HT1080 (cell line): ENCODE measurements around the gene CCDC85C. TPM values are rescaled to one million over a fixed set of nuclear protein-coding genes. Genes with fewer than 3 reads are reported as not detected.
A peak's percentile ranks its signal among the peaks of the same experiment; 100 is the strongest.

Experiments
- DNase-seq: peaks from one replicate; pipeline ENCODE4 v3.0.0-alpha.2; 2015; ENCODE audit warnings: low read depth
- total RNA-seq: library from RNA; depleted of rRNA; stranded (reverse); fragments of >200 nt; shearing (Covaris generic); gene quantifications from 2 replicates; pipeline ENCODE4 v1.2.3, GENCODE V29; 2014

Gene CCDC85C
- total RNA-seq, 1 experiment from 2014 or later = 52.7 TPM

DNA sequence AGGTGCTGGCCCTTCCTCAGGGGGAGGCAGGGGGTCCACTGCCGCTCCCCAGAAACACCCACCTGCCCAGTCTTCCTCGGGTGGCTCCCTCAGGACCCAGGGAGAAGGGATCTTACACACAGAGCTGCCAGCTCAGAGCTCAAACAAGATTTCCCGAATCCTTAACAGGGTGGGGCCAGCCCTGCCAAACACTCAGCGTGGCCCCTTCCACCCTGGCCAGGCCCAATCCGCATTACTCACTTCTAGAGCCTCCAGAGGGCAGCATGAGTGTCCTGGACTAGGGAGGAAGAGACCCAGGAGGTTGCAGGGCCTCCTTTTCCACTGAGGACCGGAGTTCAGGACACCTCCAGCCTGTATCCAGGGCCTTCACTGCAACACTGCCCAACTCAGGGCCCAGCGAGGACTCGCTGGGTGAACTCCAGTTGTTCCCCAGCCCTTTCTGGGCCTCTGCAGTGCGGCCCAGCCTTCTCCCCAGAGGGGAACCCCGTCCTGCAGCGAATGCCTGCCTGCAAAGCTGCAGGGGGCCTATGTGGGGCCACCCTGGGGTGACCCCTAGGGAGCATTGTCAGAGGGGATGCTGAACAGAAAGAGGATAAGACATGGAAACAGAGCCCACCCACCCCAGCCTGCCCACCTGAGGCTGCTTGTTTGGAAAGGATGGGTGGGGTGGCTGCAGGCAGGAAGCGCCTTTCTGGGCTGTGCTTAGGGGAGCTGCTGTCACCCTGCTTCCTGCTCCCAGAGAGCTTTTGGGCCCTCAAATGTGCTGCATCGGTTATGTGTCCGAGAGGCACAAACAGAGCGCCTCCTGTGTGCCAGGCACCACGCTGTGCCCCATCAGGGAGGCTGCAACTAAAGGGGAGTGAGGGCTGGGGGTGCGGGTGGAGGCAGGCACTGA, 79.0 kb downstream of the CCDC85C start:
- peak; percentile 65 for DNase-seq

DNA sequence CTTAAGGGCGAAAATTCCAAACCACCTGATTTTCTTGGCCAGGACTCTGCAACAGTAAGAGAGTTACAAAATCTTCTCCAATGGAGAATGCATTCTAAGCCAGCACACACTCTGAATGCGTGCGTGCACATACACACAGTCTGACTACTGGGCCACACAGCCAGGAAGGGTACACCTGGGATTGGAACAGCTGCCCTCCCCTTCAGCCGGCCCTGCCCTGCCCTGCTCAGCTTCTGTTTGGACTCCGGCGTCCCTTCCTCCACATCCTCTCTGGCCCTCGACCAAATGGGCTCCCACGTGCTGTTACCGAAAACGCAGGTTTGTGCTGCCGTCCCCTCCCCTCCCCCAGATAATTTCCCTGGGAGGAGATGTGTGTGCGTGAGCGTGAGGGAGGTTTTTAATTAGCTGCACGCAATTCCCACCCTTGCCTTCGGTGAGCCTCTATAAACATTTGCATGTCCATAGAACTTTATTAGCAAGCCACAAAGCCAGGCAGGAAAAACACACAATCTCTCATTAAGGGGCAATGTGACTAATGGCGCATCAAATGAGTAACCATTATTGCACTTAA, 79.8 kb downstream of the CCDC85C start:
- no peak for DNase-seq

DNA sequence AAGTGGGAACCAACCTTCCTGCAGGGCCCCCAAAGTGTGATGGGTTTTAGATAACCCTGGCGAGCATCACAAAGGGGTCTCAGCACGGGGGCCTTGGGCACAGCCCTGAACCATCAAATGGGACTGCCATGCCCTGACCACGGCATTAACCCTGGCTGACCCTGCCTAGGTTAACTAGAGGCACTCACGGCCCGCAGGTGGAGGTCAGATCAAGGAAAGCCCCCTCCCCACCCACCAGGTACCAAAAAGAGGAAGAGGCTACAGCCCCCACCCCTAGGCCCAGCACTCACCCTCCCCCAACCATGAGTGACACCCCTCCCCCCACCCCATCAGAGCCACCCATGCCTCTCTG, 80.3 kb downstream of the CCDC85C start:
- no peak for DNase-seq

DNA sequence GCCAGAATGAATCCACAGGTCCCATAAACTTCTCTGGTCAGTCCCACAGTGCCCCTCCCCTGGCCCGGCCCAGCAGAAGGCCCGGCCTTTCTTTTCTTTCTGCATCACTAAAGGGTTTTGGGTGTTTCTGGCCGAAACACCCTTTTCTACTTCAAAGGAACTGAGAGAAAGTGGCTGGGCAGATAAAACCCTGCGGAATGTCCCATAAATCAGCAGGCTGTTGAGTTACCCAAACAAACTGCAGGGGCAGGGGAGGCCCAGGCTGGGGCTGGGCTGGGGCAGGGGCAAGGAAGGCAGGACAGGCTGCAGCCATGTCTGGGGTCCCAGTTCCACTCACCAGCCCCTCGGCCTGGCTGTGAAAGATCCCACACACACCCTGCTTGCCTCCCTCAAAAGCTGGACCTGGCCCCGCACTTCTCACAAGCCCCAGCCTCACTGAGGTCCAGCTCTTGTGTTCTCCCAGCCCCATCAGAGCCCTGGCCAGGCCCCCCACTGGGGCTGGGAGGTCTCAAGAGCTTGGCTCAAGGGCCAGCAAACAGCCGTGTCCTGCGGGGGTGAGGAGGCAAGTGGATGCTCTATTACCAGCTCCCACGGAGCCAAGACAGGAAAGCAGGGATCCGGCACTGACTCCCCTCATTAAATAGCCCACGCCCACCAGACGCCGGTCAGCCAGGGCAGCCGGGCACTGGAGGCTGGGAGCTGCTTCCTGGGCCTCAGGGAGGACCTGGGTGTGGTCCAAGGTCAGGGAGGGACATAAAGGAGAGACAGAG, 80.9 kb downstream of the CCDC85C start:
- no peak for DNase-seq

DNA sequence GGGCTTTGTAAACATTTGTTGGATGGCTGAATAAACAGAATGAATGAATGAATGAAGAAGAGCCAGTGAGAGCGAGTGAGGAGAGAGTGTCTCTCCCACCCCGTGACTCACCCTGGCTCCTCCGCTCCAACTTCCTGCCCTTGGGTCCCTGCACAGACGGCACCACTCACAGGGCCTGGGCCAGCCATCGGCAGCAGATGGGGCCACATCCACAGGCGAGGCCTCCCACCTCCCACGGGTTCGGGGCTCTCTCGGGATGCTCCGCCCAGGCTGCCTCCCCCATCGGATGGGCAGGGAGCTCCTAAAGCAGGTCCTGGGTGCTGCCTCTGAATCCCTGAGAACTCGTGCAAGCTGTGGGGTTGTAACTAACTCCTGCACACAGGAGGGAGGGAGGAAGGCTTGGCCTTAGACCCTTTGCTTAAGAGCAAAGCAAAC, 81.5 kb downstream of the CCDC85C start:
- DNase-seq = peak; percentile 81

DNA sequence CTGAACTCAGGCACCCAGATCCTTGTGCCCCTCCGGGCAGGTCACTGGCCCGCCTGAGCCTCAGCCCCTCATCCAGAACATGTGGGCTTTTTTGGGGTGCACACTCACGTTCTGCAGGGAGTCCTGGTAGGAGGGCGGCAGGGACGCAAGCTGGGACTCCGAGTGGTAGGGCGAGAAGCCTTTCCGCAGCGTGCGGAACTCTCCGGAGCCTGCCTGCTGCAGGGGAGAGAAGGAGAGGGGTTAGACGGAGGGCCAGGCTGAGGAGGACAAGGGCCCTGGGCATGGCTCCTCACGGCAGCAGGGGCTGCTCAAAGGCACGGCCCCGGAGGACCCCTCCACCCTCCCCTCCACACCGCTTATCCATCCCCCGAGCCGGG, 82.0 kb downstream of the CCDC85C start:
- no peak for DNase-seq

DNA sequence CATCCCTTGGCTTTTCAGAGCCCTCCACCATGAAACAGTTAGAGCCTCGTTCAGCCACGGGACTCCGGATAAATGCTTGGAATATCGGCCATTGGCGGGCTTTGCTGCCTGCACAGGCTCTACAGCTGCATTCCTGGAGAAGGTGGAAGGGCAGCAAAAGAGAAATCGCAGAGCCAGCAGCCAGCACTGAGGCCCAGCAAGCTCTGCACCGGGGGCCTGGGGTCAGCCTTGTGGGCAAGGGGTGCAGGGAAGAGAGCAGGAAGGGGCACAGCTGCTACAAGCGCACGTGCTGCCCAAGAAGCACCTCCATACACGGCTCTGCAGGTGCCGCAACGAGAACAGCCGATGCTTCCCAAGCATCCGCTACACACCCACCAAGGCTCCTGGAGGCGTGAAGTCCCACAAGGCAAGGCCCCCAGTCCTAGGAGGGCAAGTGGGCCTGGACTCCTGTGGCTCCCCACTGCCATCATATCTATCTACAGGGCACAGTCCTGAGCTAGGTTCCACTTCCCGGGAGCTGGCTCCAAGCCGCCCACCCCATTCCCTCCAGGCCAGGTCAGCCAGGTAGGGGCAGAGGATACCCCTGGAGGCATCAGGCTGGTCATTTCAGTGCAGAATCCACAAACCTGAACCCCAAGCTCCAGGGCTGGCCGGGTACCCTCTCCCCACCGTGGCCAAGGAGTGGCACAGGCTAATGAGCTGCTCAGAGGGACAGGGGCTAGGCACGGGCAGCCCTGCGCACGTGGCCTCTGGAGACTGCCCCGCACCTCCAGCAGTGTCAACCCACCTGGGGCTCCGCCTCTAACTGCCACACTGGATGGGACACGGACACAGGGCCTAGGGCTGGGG, 82.6 kb downstream of the CCDC85C start:
- no peak for DNase-seq

DNA sequence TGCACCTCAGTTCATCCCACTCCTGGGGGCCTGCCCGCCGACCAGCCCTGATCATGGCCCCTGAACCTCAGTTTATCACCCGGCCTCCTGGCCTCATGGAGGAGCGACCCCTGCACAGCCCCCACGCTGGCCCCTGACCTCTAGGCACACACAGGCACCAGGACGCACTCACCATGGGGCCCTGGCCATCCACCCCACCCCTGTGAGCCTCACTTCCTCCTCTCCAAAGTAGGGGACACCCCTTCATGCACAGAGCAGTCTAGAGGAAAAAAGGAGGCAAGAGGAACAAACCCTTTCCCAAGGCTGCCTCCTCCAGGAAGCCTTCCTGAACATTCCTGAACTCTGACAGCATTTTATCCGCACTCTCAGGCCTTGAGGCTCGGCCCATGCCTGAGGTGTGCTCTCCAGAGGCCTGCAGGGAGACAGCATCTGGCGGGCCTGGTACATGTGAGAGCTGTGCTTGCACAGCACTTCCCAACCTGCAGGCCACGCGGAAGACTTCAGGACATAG, 83.4 kb downstream of the CCDC85C start:
- no peak for DNase-seq

DNA sequence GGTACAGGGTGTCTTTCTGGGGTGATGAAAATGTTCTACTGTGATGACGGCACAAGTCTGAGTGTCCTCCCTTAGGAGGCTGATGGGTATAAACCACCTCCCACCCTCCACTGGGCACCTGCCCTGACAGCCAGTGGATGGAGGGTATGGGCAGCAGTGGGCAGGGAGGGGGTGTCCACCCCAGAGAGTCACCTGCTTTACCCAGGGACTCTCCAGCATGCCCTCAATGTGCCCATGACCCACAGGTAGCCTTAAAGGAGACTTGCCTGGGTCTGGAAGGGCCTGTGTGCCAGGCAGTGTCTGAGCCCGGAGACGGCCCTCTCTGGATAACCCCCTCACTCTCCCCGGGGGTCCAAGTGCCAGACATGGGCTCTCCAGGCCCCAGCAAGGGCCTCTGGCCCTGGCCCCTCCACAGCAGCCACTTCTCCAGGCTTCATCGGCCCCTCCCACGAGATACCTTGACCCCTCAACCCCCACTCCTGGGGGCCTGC, 84.0 kb downstream of the CCDC85C start:
- DNase-seq = no peak

DNA sequence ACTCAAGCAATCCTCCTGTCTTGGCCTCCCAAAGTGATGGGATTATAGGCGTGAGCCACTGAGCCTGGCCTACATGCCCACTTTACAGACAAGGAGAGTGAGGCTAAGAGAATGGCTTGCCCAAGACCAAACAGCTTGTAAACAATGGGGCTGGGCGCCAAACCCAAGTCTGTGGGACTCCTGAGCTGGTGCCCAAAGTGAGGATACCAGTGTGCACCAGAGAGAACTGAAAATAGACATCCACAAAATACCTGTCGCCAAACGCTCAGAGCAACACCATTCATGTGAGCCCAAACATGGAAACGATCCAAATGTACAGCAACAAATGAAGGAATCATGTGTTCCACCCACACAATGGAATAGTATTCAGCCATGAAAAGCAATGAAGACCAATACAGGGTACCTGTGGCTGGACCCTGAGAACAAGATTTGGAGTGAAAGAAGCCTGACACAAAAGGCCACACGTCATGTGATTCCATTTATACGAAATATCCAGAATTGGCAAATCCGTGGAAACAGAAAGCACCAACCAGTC, 84.6 kb downstream of the CCDC85C start:
- no peak for DNase-seq

DNA sequence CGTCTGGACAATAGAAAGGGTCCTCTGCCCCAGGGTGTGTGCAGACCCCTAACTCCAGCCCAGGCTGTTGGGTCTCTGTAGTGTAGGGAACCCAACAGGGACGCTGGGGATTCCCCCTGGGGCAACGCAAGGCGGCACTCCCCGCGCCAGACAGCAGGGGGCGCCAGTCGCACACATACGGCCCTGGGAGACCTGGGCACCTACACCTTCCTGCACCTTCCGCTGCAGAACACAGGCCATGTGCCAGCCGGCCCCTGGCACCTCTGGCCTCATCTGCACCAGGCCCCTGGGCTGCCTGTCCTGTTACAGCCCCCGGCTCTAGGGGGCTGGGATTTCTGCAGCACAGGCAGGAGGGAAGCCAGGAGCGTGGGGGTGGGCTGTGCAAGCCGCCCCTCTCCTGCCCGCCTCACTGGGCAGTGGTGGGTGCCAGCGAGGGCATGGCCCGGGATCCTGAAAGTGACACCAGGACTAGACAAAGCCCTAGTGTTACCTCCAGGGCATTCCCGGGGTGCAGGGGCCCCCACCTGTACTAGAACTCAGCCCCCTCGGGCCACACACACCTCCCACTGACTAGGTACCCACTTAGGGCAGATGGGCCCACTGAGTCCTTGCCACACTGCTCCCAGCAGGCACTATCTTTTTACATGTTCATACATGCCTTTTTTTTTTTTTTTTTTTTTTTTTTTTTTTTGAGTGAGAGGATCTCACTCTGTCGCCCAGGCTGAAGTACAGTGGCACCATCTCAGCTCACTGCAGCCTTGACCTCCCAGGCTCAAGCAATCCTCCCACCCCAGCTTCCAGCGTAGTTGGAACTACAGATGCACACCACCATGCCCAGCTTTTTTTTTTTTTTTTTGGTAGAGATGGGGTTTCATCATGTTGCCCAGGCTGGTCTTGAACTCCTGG, 85.3 kb downstream of the CCDC85C start:
- peak; percentile 68 for DNase-seq

DNA sequence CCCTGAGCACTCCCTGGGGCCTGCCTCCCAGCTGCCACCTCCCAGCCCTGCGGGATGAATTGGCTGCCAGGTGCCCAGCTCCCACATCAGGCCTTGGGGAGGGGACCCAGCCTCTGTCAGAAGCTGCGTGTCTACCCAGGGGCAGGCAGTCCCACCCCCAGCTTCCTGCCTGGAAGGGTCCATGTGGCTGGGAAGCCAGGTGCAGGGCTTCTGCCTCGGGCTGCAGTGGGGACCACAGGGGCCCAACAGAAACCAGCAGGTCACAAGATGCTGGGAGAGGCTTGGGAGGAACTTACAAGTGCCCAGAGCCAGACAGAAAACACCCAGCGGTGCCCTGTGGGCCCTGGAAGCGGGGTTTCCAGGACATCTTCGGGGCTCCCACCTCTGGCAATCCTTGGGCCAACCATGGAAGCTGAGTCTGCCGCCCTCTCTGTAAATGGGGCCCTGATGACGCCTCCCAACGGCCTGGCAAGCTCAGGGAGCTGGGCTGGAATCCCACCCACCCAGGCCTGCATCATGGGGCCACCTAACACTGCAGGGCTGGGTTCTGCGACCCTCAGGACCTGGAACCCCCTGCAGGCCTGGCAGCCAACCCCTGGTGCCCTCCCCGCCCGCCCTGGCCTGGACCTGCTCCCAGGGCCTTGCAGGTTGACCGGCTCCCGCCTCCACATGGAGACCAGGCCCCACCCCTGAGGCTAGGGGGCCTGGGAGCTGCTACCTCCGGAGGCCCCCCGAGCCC, 86.2 kb downstream of the CCDC85C start:
- no peak for DNase-seq

DNA sequence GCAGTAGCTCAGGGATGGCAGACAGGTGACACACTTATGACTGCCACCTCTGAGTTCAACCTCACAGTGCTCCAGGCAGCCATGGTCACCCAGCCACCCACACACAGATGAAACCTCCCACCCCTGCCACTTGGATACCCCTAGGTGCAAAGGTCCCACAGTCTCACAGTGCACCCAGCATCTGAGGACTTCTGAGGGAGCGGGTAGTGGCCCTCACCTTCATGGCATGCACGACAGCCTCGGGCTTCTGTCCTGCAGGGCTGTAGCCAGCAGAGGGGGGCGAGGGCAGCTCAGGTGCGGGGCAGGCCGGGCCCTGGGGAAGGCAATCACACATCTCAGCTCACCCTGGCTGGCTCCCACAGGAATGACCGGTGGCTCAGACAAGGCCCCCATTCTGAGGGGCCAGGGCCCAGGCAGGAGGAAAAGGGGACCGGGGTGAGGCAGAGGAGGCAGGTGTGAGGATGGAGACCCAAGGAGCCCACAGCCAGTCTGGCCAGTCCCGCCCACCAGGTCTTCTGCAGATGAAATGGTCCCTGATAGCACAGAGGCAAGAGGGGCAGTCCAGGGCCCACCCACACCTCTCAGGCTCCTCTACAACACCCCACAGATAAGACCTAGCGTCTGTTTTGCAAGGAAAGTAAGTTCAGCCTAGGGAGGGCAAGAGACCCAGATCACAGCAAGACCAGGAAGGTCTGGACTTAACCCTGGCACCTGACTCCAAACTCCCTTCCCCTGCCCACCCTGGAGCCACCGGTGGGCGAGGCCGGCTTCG, 87.0 kb downstream of the CCDC85C start:
- no peak for DNase-seq

DNA sequence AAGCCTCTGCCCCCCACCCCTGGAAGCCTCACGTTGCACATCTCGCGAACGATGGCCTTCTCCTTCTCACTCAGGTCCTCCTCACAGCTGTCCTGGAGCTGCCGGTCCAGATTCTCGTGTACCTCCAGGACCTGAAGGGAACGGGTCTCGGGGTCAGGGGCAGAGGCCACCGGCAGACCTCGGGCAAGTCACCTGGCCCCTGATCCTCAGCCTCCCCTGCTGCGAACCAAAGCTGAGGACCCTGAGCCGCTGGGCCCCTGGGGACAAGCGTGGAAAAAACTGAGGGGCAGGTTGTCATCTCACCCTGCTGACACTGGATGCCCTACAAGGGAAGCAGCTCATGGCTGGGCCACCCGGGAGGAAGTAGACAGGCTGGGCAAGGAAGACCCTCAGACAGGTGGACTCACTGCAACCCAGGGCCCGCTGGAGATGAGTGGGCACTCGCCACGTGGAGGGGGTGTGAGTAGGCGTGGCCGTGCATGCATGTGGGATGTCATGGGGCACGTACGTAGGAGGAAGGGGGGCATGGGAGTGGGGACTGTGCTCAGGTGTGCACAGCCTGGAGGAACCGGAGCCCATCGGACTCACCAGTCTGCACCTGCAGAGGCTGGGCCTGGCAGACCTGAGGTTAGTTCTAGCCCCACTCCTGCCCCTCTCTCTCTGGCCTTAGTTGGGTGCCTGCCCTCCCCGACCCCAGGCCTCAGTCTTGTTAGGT, 87.7 kb downstream of the CCDC85C start:
- no peak for DNase-seq

DNA sequence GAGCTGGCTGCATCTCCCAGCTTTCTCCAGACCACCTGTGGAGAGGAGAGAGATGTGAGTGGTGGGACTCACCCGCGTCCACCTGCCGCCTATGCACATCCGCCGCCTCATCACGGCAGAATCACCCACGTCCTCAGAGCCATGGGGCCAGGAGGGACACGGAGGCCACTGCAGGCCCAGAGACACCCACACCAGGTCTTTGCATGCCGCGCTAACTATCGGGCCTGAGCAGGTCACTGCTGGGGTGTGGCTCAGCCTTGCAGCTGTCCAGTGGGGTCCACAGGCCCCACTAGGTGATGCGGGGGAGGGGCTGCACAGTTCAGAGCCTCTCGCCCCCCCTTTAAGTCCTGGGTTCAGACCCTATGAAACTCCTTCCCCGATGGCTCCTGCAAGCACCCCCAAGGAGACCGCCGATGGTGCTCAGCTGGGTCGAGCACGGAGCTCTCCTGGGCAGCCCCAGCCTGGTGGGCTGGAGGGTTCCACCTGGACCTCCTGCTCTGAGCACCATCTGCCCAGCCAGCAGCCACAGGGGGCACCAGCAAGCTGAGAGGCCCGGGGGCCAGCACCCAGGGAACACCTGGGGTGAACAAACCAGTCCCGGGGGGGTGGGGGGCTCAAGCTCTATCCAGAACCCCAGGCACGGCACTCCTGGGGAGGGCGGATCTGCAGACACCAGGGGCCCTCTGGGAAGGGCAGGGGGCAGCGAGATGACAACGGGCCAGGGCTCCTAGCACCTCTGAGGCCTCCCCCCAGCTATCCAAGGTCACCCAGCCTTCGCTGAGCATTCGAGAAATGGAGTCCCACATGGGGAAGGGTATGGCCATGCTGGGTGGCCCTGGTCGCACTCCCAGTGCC, 88.5 kb downstream of the CCDC85C start:
- no peak for DNase-seq

DNA sequence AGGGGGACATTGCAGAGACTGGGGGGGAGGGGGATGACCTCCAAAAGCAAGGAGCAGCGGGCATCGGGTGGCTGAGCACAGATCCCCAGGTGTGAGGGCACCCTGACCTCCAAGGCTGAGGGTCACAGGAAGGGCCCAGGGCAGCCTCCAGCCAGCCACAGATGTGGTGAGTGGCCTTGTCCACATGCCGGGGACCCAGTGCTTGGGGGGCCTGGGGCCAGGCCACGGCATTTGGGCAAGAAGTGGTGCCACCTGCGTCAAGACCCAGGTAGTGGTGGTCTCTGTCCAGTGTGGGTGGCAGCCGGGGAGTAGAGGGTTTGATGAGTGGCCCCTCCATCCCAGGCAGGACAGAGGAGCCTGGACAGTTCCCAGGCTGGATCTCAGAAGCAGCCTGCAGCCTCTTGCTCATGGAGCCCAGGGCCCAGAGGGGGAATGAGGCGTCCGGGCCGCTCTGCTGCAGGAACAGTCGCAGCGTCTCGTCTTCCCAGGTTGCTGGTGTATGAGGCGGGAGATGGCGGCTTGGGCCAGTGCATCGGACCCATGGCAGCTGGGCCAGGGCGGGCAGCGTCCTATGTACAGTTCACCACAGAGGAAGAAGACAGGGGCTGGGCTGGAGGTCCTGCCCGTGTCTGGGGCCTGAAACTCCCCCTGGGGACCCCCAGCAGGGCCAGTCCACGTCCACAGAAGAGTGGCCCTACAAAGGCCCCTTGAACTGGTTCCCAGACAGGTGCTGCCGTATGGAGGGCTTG, 89.3 kb downstream of the CCDC85C start:
- DNase-seq = no peak
